ENCODE measurements around the gene CAMK1D.

CAMK1D gene

DNA sequence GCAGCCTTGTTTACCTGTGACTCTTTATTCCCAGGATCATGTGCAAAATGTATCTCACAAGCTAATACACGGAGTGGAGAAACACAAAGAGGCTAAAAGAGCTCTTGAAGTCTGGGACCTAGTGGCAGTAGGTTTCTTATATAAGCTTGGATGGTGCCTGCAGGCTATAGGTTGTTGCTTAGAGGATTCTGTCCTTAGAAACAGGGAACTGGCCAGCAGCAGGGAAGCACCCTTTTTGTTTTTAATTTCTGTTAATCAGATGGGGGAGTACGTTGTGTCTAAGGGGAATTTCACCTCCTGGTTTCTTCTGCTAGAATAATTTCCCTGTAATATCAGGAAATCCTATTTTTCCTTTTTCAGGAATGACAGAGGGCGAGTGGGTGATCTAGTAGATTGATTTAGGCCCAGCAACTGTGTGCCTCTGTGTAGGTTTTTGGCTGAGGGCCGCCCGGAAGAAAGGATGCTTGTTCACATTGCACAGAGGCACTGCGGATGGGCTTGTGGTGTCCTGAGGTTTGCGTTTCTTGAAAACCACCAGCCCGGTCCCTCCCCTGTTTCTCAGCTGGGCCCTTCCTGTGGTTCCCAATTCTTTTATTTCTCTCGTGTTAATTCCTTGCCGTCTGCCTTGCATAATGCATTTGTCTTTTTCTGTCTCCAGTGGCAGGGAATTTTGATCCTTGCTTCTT is 158.0 kb downstream of the CAMK1D start:
- no peak overlapping the region for H3K27ac ChIP-seq (ENCODE audit: low read length)
- H3K36me3 ChIP-seq (ENCODE audit: control insufficient read depth in 2 of 2, insufficient read depth in 2 of 2, low read length in 2 of 2) = no peaks in the 10 kb centered on the region
- H3K9me3 ChIP-seq (ENCODE audit: control insufficient read depth in 2 of 2, low read length in 2 of 2) = no peaks in the 10 kb centered on the region
- peaks cover 4% of the 10 kb centered on the region for H3K4me1 ChIP-seq (ENCODE audit: control insufficient read depth, insufficient read depth, low read length)
- H3K27me3 ChIP-seq (ENCODE audit: control insufficient read depth in 1 of 2, insufficient read depth in 2 of 2, low read length in 2 of 2) = no peaks in the 10 kb centered on the region
- no peak overlapping the region for H3K9ac ChIP-seq (ENCODE audit: low read length in 2 of 2)
- H3K4me3 ChIP-seq (ENCODE audit: low read length in 2 of 2) = no peak overlapping the region

DNA sequence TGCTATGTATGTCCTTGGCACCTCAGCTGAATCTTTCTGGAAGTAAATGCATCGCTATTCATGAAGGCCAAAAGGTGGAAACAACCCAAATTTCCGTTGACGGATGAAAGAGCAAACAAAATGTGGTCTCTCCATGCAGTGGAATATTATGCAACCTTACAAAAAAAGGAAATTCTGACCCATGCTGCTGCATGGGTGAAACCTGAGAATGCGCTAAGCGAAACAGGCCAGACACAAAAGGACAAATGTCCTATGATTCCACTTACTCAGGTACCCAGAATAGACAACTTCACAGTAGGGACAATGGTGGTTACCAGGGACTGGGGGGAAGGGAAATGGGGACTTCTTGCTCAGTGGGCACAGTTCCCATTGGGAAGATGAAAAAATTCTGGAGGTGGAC is 158.8 kb downstream of the CAMK1D start:
- Histone ChIP-seq H3K36me3 (ENCODE audit: control insufficient read depth in 2 of 2, insufficient read depth in 2 of 2, low read length in 2 of 2) (no peaks in the 10 kb centered on the region), H3K9me3 (ENCODE audit: control insufficient read depth in 2 of 2, low read length in 2 of 2) (no peaks in the 10 kb centered on the region), H3K9ac (ENCODE audit: low read length in 2 of 2) (no peak overlapping the region), H3K4me3 (ENCODE audit: low read length in 2 of 2) (no peak overlapping the region), H3K27ac (ENCODE audit: low read length) (no peak overlapping the region), H3K27me3 (ENCODE audit: control insufficient read depth in 1 of 2, insufficient read depth in 2 of 2, low read length in 2 of 2) (no peaks in the 10 kb centered on the region), H3K4me1 (ENCODE audit: control insufficient read depth, insufficient read depth, low read length) (peaks cover 2% of the 10 kb centered on the region)

DNA sequence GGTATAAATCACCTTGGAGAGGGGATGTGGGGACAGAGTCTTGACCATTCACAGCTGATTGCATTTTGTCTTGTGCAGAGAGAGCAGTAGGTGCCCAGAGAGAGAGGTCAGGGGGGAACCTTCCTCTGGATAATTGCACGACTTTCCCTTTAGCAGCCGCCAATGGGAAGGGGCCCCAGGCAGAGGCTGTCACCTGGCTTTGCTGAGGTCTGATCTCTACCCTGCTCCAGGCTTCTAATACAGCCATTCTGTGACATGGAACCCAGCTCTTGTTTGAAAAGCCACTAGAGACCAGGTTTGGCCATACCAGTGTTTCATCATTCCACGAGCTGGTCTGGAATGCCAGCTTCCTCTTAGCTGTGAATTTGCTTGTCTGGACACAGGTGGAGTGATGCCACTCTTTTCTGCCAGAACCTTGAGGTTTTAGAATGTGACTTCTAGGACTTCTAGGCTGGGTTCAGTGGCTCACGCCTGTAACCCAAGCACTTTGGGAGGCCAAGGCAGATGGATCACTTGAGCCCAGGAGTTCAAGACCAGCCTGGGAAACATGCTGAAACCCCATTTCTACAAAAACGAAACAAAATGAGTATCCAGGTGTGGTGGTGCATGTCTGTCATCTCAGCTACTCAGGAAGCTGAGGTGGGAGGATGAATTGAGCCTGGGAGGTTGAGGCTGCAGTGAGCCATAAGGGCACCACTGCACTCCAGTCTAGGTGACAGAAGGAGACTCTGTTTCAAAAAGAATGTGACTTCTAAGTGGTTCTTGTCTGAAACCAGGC is 159.9 kb downstream of the CAMK1D start:
- Histone ChIP-seq H3K27ac (ENCODE audit: low read length) (no peak overlapping the region), H3K4me1 (ENCODE audit: control insufficient read depth, insufficient read depth, low read length) (peaks cover 2% of the 10 kb centered on the region), H3K27me3 (ENCODE audit: control insufficient read depth in 1 of 2, insufficient read depth in 2 of 2, low read length in 2 of 2) (no peaks in the 10 kb centered on the region), H3K9me3 (ENCODE audit: control insufficient read depth in 2 of 2, low read length in 2 of 2) (no peaks in the 10 kb centered on the region), H3K9ac (ENCODE audit: low read length in 2 of 2) (no peak overlapping the region), H3K36me3 (ENCODE audit: control insufficient read depth in 2 of 2, insufficient read depth in 2 of 2, low read length in 2 of 2) (no peaks in the 10 kb centered on the region), H3K4me3 (ENCODE audit: low read length in 2 of 2) (no peak overlapping the region)

DNA sequence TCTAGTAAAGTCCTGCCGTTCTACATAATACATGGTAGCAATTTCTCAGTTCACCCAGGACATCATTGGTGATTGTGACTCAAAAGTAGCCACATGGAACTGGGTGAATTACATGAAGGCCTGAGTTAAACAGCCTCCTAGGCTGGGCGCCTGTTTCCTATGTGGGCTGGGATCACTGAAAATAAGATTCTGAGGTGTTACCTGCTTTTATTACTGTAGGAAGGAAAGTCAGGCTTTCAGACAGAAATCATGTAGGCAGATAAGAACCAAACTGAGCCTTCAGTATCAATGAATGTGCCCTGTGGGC is 160.4 kb downstream of the CAMK1D start:
- Histone ChIP-seq H3K27ac (ENCODE audit: low read length) (no peak overlapping the region), H3K9ac (ENCODE audit: low read length in 2 of 2) (no peak overlapping the region), H3K4me1 (ENCODE audit: control insufficient read depth, insufficient read depth, low read length) (peaks cover 2% of the 10 kb centered on the region), H3K36me3 (ENCODE audit: control insufficient read depth in 2 of 2, insufficient read depth in 2 of 2, low read length in 2 of 2) (no peaks in the 10 kb centered on the region), H3K4me3 (ENCODE audit: low read length in 2 of 2) (no peak overlapping the region), H3K9me3 (ENCODE audit: control insufficient read depth in 2 of 2, low read length in 2 of 2) (no peaks in the 10 kb centered on the region), H3K27me3 (ENCODE audit: control insufficient read depth in 1 of 2, insufficient read depth in 2 of 2, low read length in 2 of 2) (no peaks in the 10 kb centered on the region)

DNA sequence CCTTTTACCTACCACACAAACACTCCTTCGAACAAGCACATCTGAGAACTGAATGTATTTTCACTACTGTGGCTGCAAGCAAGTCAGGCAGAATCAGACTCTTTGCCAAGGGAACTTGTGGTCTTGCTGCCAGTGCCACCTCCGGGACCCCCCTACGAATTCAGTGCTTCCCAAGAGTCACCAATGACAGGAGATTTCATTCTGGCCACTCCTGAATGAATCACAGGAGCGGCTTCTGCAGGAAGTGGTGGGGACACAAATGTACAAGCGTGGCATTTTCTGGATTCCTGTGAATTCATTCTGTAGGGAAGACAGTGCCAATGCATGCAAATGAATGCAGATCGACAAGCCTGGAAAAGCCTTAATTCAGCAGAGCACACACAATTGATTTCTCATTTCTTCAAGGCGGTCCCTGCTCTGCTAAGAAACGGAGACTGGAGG is 161.2 kb downstream of the CAMK1D start:
- Histone ChIP-seq H3K9me3 (ENCODE audit: control insufficient read depth in 2 of 2, low read length in 2 of 2) (no peaks in the 10 kb centered on the region), H3K27me3 (ENCODE audit: control insufficient read depth in 1 of 2, insufficient read depth in 2 of 2, low read length in 2 of 2) (no peaks in the 10 kb centered on the region), H3K4me1 (ENCODE audit: control insufficient read depth, insufficient read depth, low read length) (peaks cover 2% of the 10 kb centered on the region), H3K9ac (ENCODE audit: low read length in 2 of 2) (no peak overlapping the region), H3K27ac (ENCODE audit: low read length) (no peak overlapping the region), H3K4me3 (ENCODE audit: low read length in 2 of 2) (no peak overlapping the region), H3K36me3 (ENCODE audit: control insufficient read depth in 2 of 2, insufficient read depth in 2 of 2, low read length in 2 of 2) (no peaks in the 10 kb centered on the region)

DNA sequence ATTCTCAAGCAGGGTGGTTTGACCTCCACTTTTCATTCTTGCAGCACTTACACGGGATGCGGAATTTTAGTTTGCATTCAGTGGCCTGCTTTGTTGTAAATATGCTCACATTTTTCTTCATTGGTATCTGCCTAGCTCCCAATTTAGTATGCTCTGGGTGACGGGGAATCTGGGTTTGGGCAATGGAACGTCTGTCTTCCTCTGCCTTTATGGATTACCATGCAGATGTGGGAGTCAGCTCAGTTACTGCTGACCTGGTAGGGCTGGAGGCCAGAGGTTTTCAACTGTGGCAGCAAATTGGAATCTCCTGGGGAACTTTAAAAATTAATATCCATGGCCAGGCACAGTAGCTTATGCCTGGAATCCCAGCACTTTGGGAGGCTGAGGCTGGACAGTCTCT is 161.6 kb downstream of the CAMK1D start:
- no peaks in the 10 kb centered on the region for H3K36me3 ChIP-seq (ENCODE audit: control insufficient read depth in 2 of 2, insufficient read depth in 2 of 2, low read length in 2 of 2)
- peaks cover 2% of the 10 kb centered on the region for H3K4me1 ChIP-seq (ENCODE audit: control insufficient read depth, insufficient read depth, low read length)
- H3K4me3 ChIP-seq (ENCODE audit: low read length in 2 of 2) = no peak overlapping the region
- no peak overlapping the region for H3K27ac ChIP-seq (ENCODE audit: low read length)
- no peaks in the 10 kb centered on the region for H3K27me3 ChIP-seq (ENCODE audit: control insufficient read depth in 1 of 2, insufficient read depth in 2 of 2, low read length in 2 of 2)
- H3K9me3 ChIP-seq (ENCODE audit: control insufficient read depth in 2 of 2, low read length in 2 of 2) = no peaks in the 10 kb centered on the region
- H3K9ac ChIP-seq (ENCODE audit: low read length in 2 of 2) = no peak overlapping the region

DNA sequence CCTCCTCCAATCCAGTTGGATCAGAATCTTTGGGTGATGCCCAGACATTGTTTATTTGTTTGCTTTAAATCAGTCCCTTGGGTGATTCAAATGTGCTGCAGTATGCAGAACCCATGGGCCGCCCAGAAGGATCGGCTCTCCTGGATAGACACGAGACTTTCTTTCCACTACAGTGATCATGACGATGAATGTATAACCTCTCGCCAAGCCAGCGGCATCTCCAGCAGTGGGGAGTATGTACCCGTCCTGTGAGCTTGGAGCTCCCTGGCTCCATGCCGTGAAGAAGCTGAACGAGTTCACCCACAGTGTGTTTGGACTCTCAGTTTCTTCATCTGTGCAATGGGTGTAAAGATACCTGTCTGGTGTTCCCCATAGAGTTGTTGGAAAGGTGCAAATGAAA is 162.3 kb downstream of the CAMK1D start:
- Histone ChIP-seq H3K4me1 (ENCODE audit: control insufficient read depth, insufficient read depth, low read length) (peaks cover 2% of the 10 kb centered on the region), H3K27ac (ENCODE audit: low read length) (no peak overlapping the region), H3K27me3 (ENCODE audit: control insufficient read depth in 1 of 2, insufficient read depth in 2 of 2, low read length in 2 of 2) (no peaks in the 10 kb centered on the region), H3K9ac (ENCODE audit: low read length in 2 of 2) (no peak overlapping the region), H3K9me3 (ENCODE audit: control insufficient read depth in 2 of 2, low read length in 2 of 2) (no peaks in the 10 kb centered on the region), H3K4me3 (ENCODE audit: low read length in 2 of 2) (no peak overlapping the region), H3K36me3 (ENCODE audit: control insufficient read depth in 2 of 2, insufficient read depth in 2 of 2, low read length in 2 of 2) (no peaks in the 10 kb centered on the region)

DNA sequence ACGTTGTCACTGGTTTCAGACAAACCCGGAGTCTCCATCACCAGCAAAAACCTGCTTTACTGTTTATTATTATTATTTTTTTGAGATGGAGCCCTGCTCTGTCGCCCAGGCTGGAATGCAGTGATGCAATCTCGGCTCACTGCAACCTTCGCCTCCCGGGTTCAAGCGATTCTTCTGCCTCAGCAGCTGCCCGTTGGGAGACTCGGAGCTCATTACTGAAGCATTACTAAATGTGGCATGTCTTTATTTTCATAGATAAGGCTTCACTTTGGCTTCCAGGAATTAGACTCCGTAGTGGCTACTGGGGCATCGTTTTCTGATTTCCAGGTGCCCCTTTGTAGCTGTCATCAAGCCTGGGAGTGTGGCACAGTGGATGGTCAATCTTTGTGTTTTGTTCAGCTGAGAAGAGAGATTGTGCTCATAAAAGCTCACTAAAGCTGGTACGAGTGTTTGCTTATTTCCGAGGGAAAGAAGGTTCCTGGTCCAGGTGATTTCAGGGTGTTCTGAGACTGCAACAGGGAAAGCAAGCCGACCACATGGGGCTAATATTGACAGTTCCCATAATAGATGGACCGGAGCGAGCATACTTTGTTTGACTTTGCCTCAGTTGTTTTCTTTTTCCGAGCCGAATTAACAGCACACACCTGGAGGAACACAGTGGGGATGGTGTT is 163.1 kb downstream of the CAMK1D start:
- no peaks in the 10 kb centered on the region for H3K9me3 ChIP-seq (ENCODE audit: control insufficient read depth in 2 of 2, low read length in 2 of 2)
- no peak overlapping the region for H3K9ac ChIP-seq (ENCODE audit: low read length in 2 of 2)
- H3K4me1 ChIP-seq (ENCODE audit: control insufficient read depth, insufficient read depth, low read length) = peaks cover 2% of the 10 kb centered on the region
- no peak overlapping the region for H3K4me3 ChIP-seq (ENCODE audit: low read length in 2 of 2)
- no peak overlapping the region for H3K27ac ChIP-seq (ENCODE audit: low read length)
- H3K36me3 ChIP-seq (ENCODE audit: control insufficient read depth in 2 of 2, insufficient read depth in 2 of 2, low read length in 2 of 2) = no peaks in the 10 kb centered on the region
- no peaks in the 10 kb centered on the region for H3K27me3 ChIP-seq (ENCODE audit: control insufficient read depth in 1 of 2, insufficient read depth in 2 of 2, low read length in 2 of 2)

DNA sequence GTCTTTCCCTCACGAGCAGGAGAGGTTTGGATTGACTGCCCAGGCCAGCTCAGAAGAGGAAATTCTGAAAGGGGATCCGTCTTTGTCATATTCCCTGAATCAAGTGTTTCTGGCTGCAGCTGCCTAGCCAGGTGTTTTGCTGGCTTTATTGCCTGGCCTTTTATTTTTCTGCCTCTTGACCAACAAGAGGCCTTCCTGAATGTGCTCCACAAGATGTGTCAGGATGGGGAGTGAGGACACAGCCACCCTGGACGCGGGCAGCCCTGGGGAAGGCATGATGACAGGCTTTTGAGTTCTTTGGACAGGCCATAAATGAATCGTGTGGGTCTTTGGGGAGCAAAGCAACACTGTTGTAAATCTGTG is 163.6 kb downstream of the CAMK1D start:
- Histone ChIP-seq H3K9ac (ENCODE audit: low read length in 2 of 2) (no peak overlapping the region), H3K27me3 (ENCODE audit: control insufficient read depth in 1 of 2, insufficient read depth in 2 of 2, low read length in 2 of 2) (no peaks in the 10 kb centered on the region), H3K4me1 (ENCODE audit: control insufficient read depth, insufficient read depth, low read length) (peaks cover 2% of the 10 kb centered on the region), H3K27ac (ENCODE audit: low read length) (no peak overlapping the region), H3K36me3 (ENCODE audit: control insufficient read depth in 2 of 2, insufficient read depth in 2 of 2, low read length in 2 of 2) (no peaks in the 10 kb centered on the region), H3K4me3 (ENCODE audit: low read length in 2 of 2) (no peak overlapping the region), H3K9me3 (ENCODE audit: control insufficient read depth in 2 of 2, low read length in 2 of 2) (no peaks in the 10 kb centered on the region)

DNA sequence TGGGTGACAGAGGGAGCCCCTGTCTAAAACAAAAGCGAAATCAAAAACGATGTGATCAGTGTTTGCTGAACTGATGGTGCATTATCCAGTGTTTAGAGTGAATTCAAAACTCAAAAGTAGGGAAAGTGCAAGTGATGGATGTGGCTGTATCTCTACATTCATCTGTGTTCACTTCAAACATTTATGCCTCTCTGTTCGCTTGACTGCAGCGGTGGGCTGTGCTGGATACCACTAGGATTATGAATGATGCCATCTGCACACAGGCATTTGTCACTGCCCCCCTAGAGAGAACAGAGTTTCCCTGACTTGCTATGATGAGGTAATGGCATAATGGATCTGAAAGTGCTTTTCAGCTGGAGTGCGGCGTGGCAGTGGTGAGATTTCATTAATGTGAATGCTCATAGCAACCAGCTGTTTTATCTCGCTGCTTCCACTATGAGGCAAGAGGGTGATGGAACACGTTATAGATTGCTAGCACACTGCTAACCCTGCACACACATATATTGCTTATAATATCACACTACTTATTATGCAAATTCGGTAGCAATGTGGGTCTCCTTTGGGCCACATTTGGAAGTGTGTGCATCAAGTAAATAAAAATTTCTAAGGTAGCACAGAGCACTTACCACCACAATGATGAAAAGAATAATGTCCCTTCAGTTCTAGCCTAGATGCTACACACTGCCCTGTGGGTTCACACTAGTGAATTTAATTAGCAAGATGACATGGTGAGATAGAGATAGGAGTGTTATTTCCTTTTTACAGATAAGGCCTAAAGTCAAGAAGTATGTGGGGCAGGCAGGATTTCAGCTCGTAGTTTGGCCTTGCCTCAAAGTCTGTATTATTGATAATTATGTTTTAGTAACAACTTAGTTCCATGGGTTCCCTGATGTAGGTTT is 164.7 kb downstream of the CAMK1D start:
- no peaks in the 10 kb centered on the region for H3K36me3 ChIP-seq (ENCODE audit: control insufficient read depth in 2 of 2, insufficient read depth in 2 of 2, low read length in 2 of 2)
- H3K9me3 ChIP-seq (ENCODE audit: control insufficient read depth in 2 of 2, low read length in 2 of 2) = no peaks in the 10 kb centered on the region
- no peak overlapping the region for H3K9ac ChIP-seq (ENCODE audit: low read length in 2 of 2)
- no peak overlapping the region for H3K4me3 ChIP-seq (ENCODE audit: low read length in 2 of 2)
- H3K27ac ChIP-seq (ENCODE audit: low read length) = no peak overlapping the region
- no peaks in the 10 kb centered on the region for H3K27me3 ChIP-seq (ENCODE audit: control insufficient read depth in 1 of 2, insufficient read depth in 2 of 2, low read length in 2 of 2)
- H3K4me1 ChIP-seq (ENCODE audit: control insufficient read depth, insufficient read depth, low read length) = peaks cover 2% of the 10 kb centered on the region

Data from stomach smooth muscle (tissue), 2 donors.